Hepatocyte (in vitro differentiated cells): ENCODE measurements around the gene ST6GALNAC2. TPM values are rescaled to one million over a fixed set of nuclear protein-coding genes. Genes with fewer than 3 reads are reported as not detected.
A peak's percentile ranks its signal among the peaks of the same experiment; 100 is the strongest.
"Not testable (repeated sequence)": the region's sequence is repeated elsewhere in the genome, so short reads cannot be mapped to it uniquely, and the experiment has no call there.

Experiments used
- DNase-seq: peaks from one replicate; pipeline ENCODE4 v3.0.0-alpha.2; 2016; ENCODE audit warnings: low spot score
- H2AFZ ChIP-seq: fragments of 200-600 bp; sonication (generic); 2 replicates; pipeline ENCODE4 v1.6.0; 2016; ENCODE audit warnings: antibody characterized with exemption, mild to moderate bottlenecking
- H3K27ac ChIP-seq: fragments of 200-600 bp; sonication (generic); 2 replicates; pipeline ENCODE4 v1.5.1; 2016; ENCODE audit warnings: mild to moderate bottlenecking
- H3K27me3 ChIP-seq: fragments of 200-600 bp; sonication (generic); 2 replicates; pipeline ENCODE4 v1.6.1; 2016
- H3K36me3 ChIP-seq: fragments of 200-600 bp; sonication (generic); replicated peaks from 2 replicates; pipeline ENCODE4 v1.5.1; 2016; ENCODE audit warnings: low read depth; ENCODE audit not compliant: insufficient read depth
- H3K4me1 ChIP-seq: fragments of 200-600 bp; sonication (generic); 2 replicates; pipeline ENCODE4 v1.5.1; 2016; ENCODE audit warnings: mild to moderate bottlenecking, moderate library complexity; ENCODE audit not compliant: insufficient read depth
- H3K4me2 ChIP-seq: fragments of 200-600 bp; sonication (generic); 2 replicates; pipeline ENCODE4 v1.6.0; 2016
- H3K4me3 ChIP-seq: fragments of 200-600 bp; sonication (generic); 2 replicates; pipeline ENCODE4 v1.5.1; 2016; ENCODE audit warnings: mild to moderate bottlenecking
- H3K79me2 ChIP-seq: fragments of 200-600 bp; sonication (generic); 2 replicates; pipeline ENCODE4 v1.6.0; 2017; ENCODE audit warnings: mild to moderate bottlenecking
- H3K9me2 ChIP-seq: fragments of 200-600 bp; sonication (generic); replicated peaks from 2 replicates; pipeline ENCODE4 v1.6.0; 2017; ENCODE audit warnings: mild to moderate bottlenecking; ENCODE audit not compliant: insufficient read depth
- H3K9me3 ChIP-seq: fragments of 200-600 bp; sonication (generic); 2 replicates; pipeline ENCODE4 v1.5.1; 2016; ENCODE audit warnings: low read depth, mild to moderate bottlenecking
- H4K20me1 ChIP-seq: fragments of 200-600 bp; sonication (generic); 2 replicates; pipeline ENCODE4 v1.6.0; 2016; ENCODE audit warnings: mild to moderate bottlenecking; ENCODE audit not compliant: insufficient read depth, poor library complexity, severe bottlenecking
- CTCF ChIP-seq: fragments of 200-600 bp; sonication (generic); IDR thresholded peaks from 2 replicates; pipeline ENCODE4 v1.5.1; 2016; ENCODE audit warnings: antibody characterized with exemption, mild to moderate bottlenecking; ENCODE audit not compliant: poor library complexity
- EZH2 ChIP-seq: fragments of 200-600 bp; sonication (generic); IDR thresholded peaks from 2 replicates; pipeline ENCODE4 v1.6.1; 2016; ENCODE audit warnings: antibody characterized with exemption, mild to moderate bottlenecking, borderline replicate concordance
- EZH2phosphoT487 ChIP-seq: fragments of 200-600 bp; sonication (generic); IDR thresholded peaks from one replicate; pipeline ENCODE4 v1.6.1; 2018; ENCODE audit warnings: antibody characterized with exemption, mild to moderate bottlenecking, low read depth, moderate library complexity; ENCODE audit not compliant: unreplicated experiment, severe bottlenecking
- WGBS: methylation state at CpG from one replicate; pipeline ENCODE4 v1.1.6; 2016; ENCODE audit warnings: low lambda C conversion rate; ENCODE audit errors: missing lambda C conversion rate; 5-methylcytosine and 5-hydroxymethylcytosine counted together
- polyA plus RNA-seq: library from polyadenylated mRNA; unstranded; fragments of >200 nt; fragmentation: Nextera tagmentation; extraction: Ambion mirVana; gene quantifications from 2 replicates; pipeline ENCODE4 v1.2.1, GENCODE V29; 2016
- total RNA-seq: library from RNA; depleted of rRNA; stranded (reverse); fragments of >200 nt; gene quantifications from 2 replicates; pipeline ENCODE4 v1.2.3, GENCODE V29; 2014

Gene ST6GALNAC2
- total and polyA plus RNA-seq, 2 experiments from 2014 or later = 1.4 to 1.8 TPM

GRCh38 chr17:76528156-76528527, 57.5 kb downstream of the ST6GALNAC2 start:
- no peak for DNase-seq
- H3K9me3 ChIP-seq = no peaks in the 10 kb centered on the region
- H4K20me1 ChIP-seq = no peaks in the 10 kb centered on the region
- no peak for TF ChIP-seq EZH2
- no peak for TF ChIP-seq CTCF
- TF ChIP-seq EZH2phosphoT487 = no peak
- H3K9me2 ChIP-seq = no peaks in the 10 kb centered on the region
- no peaks in the 10 kb centered on the region for H3K36me3 ChIP-seq
- H3K4me2 ChIP-seq = peak overlapping the region; percentile 65
- H2AFZ ChIP-seq = no peak overlapping the region
- H3K27ac ChIP-seq = peak overlapping the region; percentile 98
- peaks cover 65% of the 10 kb centered on the region for H3K4me1 ChIP-seq
- no peak overlapping the region for H3K4me3 ChIP-seq
- 72% methylated on average over 15 of the region's 15 CpGs for WGBS
- no peaks in the 10 kb centered on the region for H3K27me3 ChIP-seq
- no peaks in the 10 kb centered on the region for H3K79me2 ChIP-seq

- Histone ChIP-seq H3K27me3 (no peaks in the 10 kb centered on the region), H3K27ac (peak overlapping the region; percentile 98), H3K4me2 (peak overlapping the region; percentile 65), H4K20me1 (no peaks in the 10 kb centered on the region), H2AFZ (no peak overlapping the region), H3K9me3 (no peaks in the 10 kb centered on the region), H3K9me2 (no peaks in the 10 kb centered on the region), H3K36me3 (no peaks in the 10 kb centered on the region), H3K4me3 (no peak overlapping the region), H3K4me1 (peaks cover 61% of the 10 kb centered on the region), H3K79me2 (no peaks in the 10 kb centered on the region)
- TF ChIP-seq CTCF (no peak), EZH2 (no peak), EZH2phosphoT487 (no peak)
- 46% methylated on average over 22 of the region's 26 CpGs for WGBS
- DNase-seq = peak; percentile 81
Observed at GRCh38 chr17:76527430-76528111, 58.1 kb downstream of the ST6GALNAC2 start.

- WGBS = 53% methylated on average over 5 of the region's 9 CpGs
- DNase-seq, H3K4me3 ChIP-seq, H3K9me3 ChIP-seq, H4K20me1 ChIP-seq, H3K79me2 ChIP-seq, H2AFZ ChIP-seq, H3K9me2 ChIP-seq, H3K27me3 ChIP-seq, H3K36me3 ChIP-seq: not testable (repeated sequence)
- peaks cover 56% of the 10 kb centered on the region for H3K4me1 ChIP-seq
- peak overlapping the region; percentile 65 for H3K4me2 ChIP-seq
- H3K27ac ChIP-seq = peak overlapping the region; percentile 98
Observed at GRCh38 chr17:76527016-76527415, 58.6 kb downstream of the ST6GALNAC2 start.

GRCh38 chr17:76525513-76525833, 60.2 kb downstream of the ST6GALNAC2 start:
- peak overlapping the region; percentile 60 for H3K4me2 ChIP-seq
- not testable (repeated sequence) for H2AFZ ChIP-seq, H3K9me2 ChIP-seq, H3K79me2 ChIP-seq, H4K20me1 ChIP-seq, H3K27me3 ChIP-seq, H3K4me3 ChIP-seq, H3K36me3 ChIP-seq, DNase-seq, H3K9me3 ChIP-seq
- H3K4me1 ChIP-seq = peaks cover 48% of the 10 kb centered on the region
- peak overlapping the region; percentile 73 for H3K27ac ChIP-seq
- WGBS = 83% methylated on average over 8 of the region's 8 CpGs
